Left lung (tissue), 10 donors: ENCODE measurements around the gene RPP38. TPM values are rescaled to one million over a fixed set of nuclear protein-coding genes. Genes with fewer than 3 reads are reported as not detected.
A peak's percentile ranks its signal among the peaks of the same experiment; 100 is the strongest.

Experiments used
- ATAC-seq: fragments of 200-7000 bp; cut with Tn5 transposase; one replicate; pipeline ENCODE4 v1.9.1; 2020; ENCODE audit warnings: moderate library complexity
- DNase-seq, 4 donors: peaks; one replicate each; pipeline ENCODE4 v3.0.0-alpha.2; 2013 to 2020
- H3K27ac ChIP-seq, 2 donors: fragments of 200-600 bp; sonication (generic) in 1 of 2; one replicate each; pipeline versions ENCODE4 v1.5.0 to v1.8.0; 2020 to 2021
- H3K27me3 ChIP-seq, 2 donors: fragments of 200-600 bp; sonication (generic) in 1 of 2; one replicate each; pipeline versions ENCODE4 v1.5.0 to v1.8.0; 2020 to 2021
- H3K36me3 ChIP-seq, 2 donors: fragments of 200-600 bp; sonication (generic) in 1 of 2; one replicate each; pipeline versions ENCODE4 v1.5.0 to v1.8.0; 2020 to 2021
- H3K4me1 ChIP-seq, 2 donors: fragments of 200-600 bp; one replicate each; pipeline ENCODE4 v1.8.0; 2021
- H3K4me3 ChIP-seq, 2 donors: fragments of 200-600 bp; sonication (generic) in 1 of 2; one replicate each; pipeline versions ENCODE4 v1.5.0 to v1.8.0; 2020 to 2021; ENCODE audit warnings: mild to moderate bottlenecking in 1 of 2
- H3K9me3 ChIP-seq, 2 donors: fragments of 200-600 bp; sonication (generic) in 1 of 2; one replicate each; pipeline versions ENCODE4 v1.5.0 to v1.8.0; 2020 to 2021
- CTCF ChIP-seq, 2 donors: fragments of 200-600 bp; sonication (generic) in 1 of 2; IDR thresholded peaks; one replicate each; pipeline versions ENCODE4 v1.5.0 to v1.8.0; 2021; ENCODE audit warnings: antibody characterized with exemption in 2 of 2
- intact Hi-C, 2 donors: fragments of 100-400 bp; cut with DNase I; formaldehyde crosslinking; loops; one replicate each; pipeline versions ENCODE4 v1.11.2 to v1.14.2; 2022
- polyA plus RNA-seq, 6 donors: library from polyadenylated mRNA; unstranded; fragments of 120-200 nt; gene quantifications; one replicate each; pipeline ENCODE4 v1.2.1, GENCODE V29; 2013; ENCODE audit not compliant: insufficient read length in 6 of 6
- total RNA-seq, 2 donors: library from RNA; stranded (reverse); fragmentation: NEBNext Ultra II Directional; extraction: Animal tissue kit (Norgen Biotek cat#: 25700); gene quantifications; one replicate each; pipeline ENCODE4 v1.2.1, GENCODE V29; 2021
- donor health status: DM: no; HTN: yes; CAD: no.
- donor health status: DM: no; HTN: no; CAD: no.

Gene RPP38
- total and polyA plus RNA-seq, 8 donors = 11.7 to 27.4 (median 25.4) TPM

DNA sequence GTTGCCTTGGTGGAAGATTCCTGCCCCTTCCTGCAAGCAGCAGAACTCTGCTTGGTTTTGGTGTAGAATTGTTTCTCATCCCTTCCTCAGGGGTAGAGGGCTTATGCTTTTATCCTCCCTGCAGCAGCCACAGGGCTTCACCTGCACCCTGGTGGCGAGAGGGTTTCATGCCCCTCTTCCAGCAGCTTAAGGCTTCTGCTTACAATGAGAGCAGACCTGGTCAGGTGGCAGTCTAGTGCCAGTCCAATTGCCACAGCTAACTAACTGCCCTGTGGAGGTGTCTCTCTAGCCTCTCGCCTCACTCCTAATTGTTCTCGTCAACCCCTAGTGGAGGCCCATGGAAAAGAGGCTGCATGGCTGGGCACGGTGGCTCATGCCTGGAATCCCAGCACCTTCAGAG lies 27.9 kb upstream of the RPP38 start:
- ATAC-seq (no peak), DNase-seq (no peak)
- TF ChIP-seq CTCF (IDR thresholded peaks at IDR 0.05) = no peak
- Histone ChIP-seq H3K36me3 (no peaks in the 10 kb centered on the region), H3K27me3 (no peaks in the 10 kb centered on the region), H3K4me1 (no peaks in the 10 kb centered on the region), H3K27ac (no peak overlapping the region), H3K9me3 (no peaks in the 10 kb centered on the region), H3K4me3 (no peak overlapping the region)
- intact Hi-C loops = no loop called here

DNA sequence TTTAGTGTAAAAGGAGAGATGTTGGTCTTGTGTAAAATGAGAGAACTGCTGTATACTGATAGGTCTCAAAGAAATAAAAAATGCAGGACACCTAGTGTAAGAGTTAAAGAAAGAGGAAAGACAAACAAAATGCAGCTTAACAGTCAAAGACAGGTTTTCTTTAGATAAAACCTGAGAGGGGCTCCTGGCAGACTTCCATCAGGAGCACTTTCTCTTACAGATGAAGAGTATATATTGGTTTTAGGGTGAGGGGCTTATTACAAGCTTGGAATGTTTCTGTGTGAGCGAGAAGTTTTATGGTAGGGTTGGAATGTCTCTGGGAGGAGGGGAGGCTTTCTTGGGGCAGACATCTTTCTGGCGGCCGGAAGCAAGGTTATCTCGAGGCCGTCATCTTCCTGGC lies 24.8 kb upstream of the RPP38 start:
- DNase-seq (no peak), ATAC-seq (no peak)
- no peaks in the 10 kb centered on the region for H3K9me3 ChIP-seq
- no peak overlapping the region for H3K27ac ChIP-seq
- H3K4me3 ChIP-seq = no peak overlapping the region
- no peaks in the 10 kb centered on the region for H3K27me3 ChIP-seq
- intact Hi-C loops = no loop called here
- no peaks in the 10 kb centered on the region for H3K36me3 ChIP-seq
- no peak for TF ChIP-seq CTCF (IDR thresholded peaks at IDR 0.05)
- H3K4me1 ChIP-seq = no peaks in the 10 kb centered on the region

- ATAC-seq = no peak
- Histone ChIP-seq H3K4me1 (no peaks in the 10 kb centered on the region), H3K27me3 (no peaks in the 10 kb centered on the region), H3K4me3 (no peak overlapping the region), H3K36me3 (no peaks in the 10 kb centered on the region), H3K27ac (no peak overlapping the region), H3K9me3 (no peaks in the 10 kb centered on the region)
- no peak for TF ChIP-seq CTCF (IDR thresholded peaks at IDR 0.05)
- no peak for DNase-seq
- intact Hi-C loops = no loop called here
Observed at GRCh38 chr10:15075421-15075820, 21.7 kb upstream of the RPP38 start.

DNA sequence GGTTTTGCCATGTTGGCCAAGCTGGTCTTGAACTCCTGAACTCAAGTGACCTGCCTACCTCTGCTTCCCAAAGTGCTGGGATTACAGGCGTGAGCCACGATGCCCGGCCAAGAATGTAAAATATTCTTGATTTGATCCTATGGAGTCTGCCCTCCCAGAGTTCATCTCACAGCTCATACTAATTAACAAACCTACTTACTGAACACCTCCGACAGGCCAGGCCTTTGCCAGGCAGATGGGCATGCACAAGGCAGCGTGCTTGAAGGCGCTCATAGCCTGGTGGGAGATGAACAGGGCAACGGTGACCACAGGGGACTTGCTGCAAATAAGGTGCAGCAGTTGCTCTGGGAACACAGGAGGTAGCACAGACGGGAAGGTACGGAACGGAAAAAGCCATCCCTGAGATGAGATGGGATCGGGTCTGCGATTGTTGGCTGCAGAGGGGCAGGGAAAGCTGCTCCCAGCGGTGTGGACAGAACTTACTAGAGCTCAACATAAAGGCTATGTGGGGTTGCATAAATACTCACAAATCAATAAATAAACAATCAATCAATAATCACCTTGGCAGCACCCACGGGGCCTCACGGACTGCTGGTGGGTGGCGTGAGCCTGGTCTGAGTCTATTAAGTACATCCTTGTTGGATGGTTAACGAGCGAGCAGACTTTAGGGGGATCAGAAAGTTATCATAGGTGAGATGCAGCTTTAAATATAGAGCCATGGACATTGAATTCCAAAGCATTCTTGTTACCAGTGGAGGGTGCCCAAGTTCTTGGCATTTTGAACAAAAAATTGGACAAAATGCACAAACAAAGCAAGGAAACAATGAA lies 13.3 kb upstream of the RPP38 start:
- H3K4me1 ChIP-seq = peaks cover 0 to 9% of the 10 kb centered on the region in 2 donors
- DNase-seq (no peak), ATAC-seq (no peak)
- no peak for TF ChIP-seq CTCF (IDR thresholded peaks at IDR 0.05)
- H3K27ac ChIP-seq = peak overlapping the region; percentile 59 to 71
- H3K36me3 ChIP-seq = no peaks in the 10 kb centered on the region
- peaks cover 0 to 17% of the 10 kb centered on the region in 2 donors for H3K27me3 ChIP-seq
- no peaks in the 10 kb centered on the region for H3K9me3 ChIP-seq
- H3K4me3 ChIP-seq = peak overlapping the region; percentile 28 to 31
- intact Hi-C loops = no loop called here

DNA sequence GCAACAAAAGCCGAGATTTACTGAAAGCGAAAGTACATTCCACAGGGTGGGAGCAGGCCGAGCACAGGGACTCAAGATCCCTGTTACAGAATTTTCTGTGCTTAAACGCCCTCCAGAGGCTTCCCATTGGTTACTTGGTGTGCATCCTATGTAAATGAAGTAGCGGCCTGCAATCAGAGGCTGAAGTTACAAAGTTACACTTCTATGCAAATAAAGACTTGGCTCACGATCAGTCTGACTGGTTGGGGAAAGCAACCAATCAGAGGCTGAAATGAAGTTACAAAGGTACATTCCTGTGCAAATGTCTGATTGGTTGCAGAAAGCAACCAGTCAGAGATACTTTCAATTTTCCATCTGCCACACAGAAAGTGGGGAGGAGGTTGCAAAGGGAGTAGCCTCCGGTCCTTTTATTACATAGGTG lies 12.6 kb upstream of the RPP38 start:
- no peaks in the 10 kb centered on the region for H3K36me3 ChIP-seq
- H3K27ac ChIP-seq = peak overlapping the region; percentile 59 to 71
- intact Hi-C loops = no loop called here
- H3K4me1 ChIP-seq = peaks cover 0 to 12% of the 10 kb centered on the region in 2 donors
- H3K4me3 ChIP-seq = peak overlapping the region; percentile 28 to 31
- TF ChIP-seq CTCF (IDR thresholded peaks at IDR 0.05) = no peak
- no peaks in the 10 kb centered on the region for H3K9me3 ChIP-seq
- H3K27me3 ChIP-seq = peaks cover 0 to 22% of the 10 kb centered on the region in 2 donors
- DNase-seq (peak in 3 of 4 donors; percentile 58 to 91 (median 71)), ATAC-seq (peak; percentile 86)
